ENCODE data around the gene TLL2. TPM values are rescaled to one million over a fixed set of nuclear protein-coding genes. Genes with fewer than 3 reads are reported as not detected.

TLL2 gene
- polyA plus RNA-seq, 2 of the 4 experiments (the other 2 are of a cell fraction): 0.08 to 0.13 TPM

DNA sequence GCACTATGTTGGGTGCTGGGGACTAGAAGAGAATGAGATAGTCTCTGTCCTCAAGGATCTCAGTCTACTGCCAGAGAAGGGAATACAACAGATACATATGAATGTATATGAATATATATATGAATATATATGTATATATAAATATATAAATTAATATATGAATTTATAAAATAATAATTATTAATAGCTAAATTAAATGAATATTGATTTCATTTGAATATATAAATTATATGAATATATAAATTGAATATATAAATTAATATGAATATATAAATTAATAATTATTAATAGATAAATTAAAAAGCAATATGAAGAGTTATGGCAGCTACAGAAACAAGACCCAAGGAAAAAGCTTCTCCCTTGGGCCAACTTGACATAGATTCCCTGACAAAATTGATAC lies 95.1 kb downstream of the TLL2 start:
- Histone ChIP-seq H3K4me1 (no peaks in the 10 kb centered on the region), H3K4me3 (no peak overlapping the region), H3K9me3 (no peaks in the 10 kb centered on the region), H3K27ac (no peak overlapping the region), H3K4me2 (no peak overlapping the region)
- CTCF ChIA-PET: interaction anchor here (0.9 to 2.1 kb wide), 5 partner anchors 23 to 233 kb away, joined by 3 to 7 read pairs (median 3); partner anchors contain the start of gene TLL2
- TF ChIP-seq CHD2 (IDR thresholded peaks at IDR 0.05; ENCODE audit: low read length, partially characterized antibody): no peak
- TF ChIP-seq HOXA7 (CRISPR knock-in tag; IDR thresholded peaks at IDR 0.05): no peak
- no peak for TF ChIP-seq FOXS1 (CRISPR knock-in tag; IDR thresholded peaks at IDR 0.05)
- no peak for TF ChIP-seq PHF8 (IDR thresholded peaks at IDR 0.05; ENCODE audit: borderline replicate concordance, low read depth)
- no peak for TF ChIP-seq JUN (IDR thresholded peaks at IDR 0.05)
- TF ChIP-seq, protein P1, sequence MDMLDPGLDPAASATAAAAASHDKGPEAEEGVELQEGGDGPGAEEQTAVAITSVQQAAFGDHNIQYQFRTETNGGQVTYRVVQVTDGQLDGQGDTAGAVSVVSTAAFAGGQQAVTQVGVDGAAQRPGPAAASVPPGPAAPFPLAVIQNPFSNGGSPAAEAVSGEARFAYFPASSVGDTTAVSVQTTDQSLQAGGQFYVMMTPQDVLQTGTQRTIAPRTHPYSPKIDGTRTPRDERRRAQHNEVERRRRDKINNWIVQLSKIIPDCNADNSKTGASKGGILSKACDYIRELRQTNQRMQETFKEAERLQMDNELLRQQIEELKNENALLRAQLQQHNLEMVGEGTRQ (IDR thresholded peaks at IDR 0.05): no peak
- TF ChIP-seq RNF2 (IDR thresholded peaks at IDR 0.05; ENCODE audit: borderline replicate concordance, low read depth): no peak
- TF ChIP-seq POLR2AphosphoS2 (conservative IDR thresholded peaks at IDR 0.05; ENCODE audit: low read length): no peak
- no peak for TF ChIP-seq POLR2A (IDR thresholded peaks at IDR 0.05; ENCODE audit: low read length)
- TF ChIP-seq, protein P2, sequence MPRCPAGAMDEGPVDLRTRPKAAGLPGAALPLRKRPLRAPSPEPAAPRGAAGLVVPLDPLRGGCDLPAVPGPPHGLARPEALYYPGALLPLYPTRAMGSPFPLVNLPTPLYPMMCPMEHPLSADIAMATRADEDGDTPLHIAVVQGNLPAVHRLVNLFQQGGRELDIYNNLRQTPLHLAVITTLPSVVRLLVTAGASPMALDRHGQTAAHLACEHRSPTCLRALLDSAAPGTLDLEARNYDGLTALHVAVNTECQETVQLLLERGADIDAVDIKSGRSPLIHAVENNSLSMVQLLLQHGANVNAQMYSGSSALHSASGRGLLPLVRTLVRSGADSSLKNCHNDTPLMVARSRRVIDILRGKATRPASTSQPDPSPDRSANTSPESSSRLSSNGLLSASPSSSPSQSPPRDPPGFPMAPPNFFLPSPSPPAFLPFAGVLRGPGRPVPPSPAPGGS (IDR thresholded peaks at IDR 0.05): no peak
- TF ChIP-seq, protein P3, sequence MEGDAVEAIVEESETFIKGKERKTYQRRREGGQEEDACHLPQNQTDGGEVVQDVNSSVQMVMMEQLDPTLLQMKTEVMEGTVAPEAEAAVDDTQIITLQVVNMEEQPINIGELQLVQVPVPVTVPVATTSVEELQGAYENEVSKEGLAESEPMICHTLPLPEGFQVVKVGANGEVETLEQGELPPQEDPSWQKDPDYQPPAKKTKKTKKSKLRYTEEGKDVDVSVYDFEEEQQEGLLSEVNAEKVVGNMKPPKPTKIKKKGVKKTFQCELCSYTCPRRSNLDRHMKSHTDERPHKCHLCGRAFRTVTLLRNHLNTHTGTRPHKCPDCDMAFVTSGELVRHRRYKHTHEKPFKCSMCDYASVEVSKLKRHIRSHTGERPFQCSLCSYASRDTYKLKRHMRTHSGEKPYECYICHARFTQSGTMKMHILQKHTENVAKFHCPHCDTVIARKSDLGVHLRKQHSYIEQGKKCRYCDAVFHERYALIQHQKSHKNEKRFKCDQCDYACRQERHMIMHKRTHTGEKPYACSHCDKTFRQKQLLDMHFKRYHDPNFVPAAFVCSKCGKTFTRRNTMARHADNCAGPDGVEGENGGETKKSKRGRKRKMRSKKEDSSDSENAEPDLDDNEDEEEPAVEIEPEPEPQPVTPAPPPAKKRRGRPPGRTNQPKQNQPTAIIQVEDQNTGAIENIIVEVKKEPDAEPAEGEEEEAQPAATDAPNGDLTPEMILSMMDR (IDR thresholded peaks at IDR 0.05): no peak
- ATAC-seq (no peak), FAIRE-seq (no peak), DNase-seq (ENCODE audit: low read depth in 1 of 2, low spot score in 1 of 2) (no peak)
- POLR2A ChIA-PET: no interaction called here

DNA sequence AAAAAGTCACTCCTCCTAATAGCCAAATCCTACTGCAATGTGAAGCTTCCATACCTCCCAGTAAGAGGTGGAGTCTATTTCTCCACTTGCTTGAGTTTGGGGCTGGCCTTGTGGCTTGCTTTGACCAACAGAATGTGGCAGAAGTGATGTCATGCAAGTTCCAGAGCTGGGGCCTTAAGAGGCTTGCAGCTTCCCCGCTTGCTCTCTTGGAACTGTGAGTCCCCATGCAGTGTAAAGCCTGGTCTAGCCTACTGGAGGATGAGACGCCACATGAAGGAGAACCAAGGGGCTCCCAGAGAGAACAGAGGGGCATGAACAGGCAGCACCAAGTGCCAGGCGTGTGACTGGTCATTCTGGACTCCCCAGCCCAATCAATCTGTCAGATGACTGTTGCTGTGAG lies 96.3 kb downstream of the TLL2 start:
- no peak for DNase-seq (ENCODE audit: low read depth in 1 of 2, low spot score in 1 of 2)
- POLR2A ChIA-PET: no interaction called here
- CTCF ChIA-PET: interaction anchor here (1.1 to 3.0 kb wide), 6 partner anchors 11 to 793 kb away, joined by 3 to 11 read pairs (median 3); partner anchors contain the start of gene TLL2
- WGBS (ENCODE audit: missing lambda C conversion rate): 52% methylated on average over 3 of the region's 3 CpGs
- Histone ChIP-seq H3K4me3 (no peak overlapping the region), H3K27ac (no peak overlapping the region), H3K9me3 (no peaks in the 10 kb centered on the region), H3K4me1 (no peaks in the 10 kb centered on the region), H3K4me2 (no peak overlapping the region)
- no peak for TF ChIP-seq JUN (IDR thresholded peaks at IDR 0.05)
- TF ChIP-seq, protein P4, sequence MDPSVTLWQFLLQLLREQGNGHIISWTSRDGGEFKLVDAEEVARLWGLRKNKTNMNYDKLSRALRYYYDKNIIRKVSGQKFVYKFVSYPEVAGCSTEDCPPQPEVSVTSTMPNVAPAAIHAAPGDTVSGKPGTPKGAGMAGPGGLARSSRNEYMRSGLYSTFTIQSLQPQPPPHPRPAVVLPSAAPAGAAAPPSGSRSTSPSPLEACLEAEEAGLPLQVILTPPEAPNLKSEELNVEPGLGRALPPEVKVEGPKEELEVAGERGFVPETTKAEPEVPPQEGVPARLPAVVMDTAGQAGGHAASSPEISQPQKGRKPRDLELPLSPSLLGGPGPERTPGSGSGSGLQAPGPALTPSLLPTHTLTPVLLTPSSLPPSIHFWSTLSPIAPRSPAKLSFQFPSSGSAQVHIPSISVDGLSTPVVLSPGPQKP (IDR thresholded peaks at IDR 0.05; ENCODE audit: low read depth, low read length): no peak
- TF ChIP-seq, protein P3 (IDR thresholded peaks at IDR 0.05): no peak
- TF ChIP-seq, protein P5, sequence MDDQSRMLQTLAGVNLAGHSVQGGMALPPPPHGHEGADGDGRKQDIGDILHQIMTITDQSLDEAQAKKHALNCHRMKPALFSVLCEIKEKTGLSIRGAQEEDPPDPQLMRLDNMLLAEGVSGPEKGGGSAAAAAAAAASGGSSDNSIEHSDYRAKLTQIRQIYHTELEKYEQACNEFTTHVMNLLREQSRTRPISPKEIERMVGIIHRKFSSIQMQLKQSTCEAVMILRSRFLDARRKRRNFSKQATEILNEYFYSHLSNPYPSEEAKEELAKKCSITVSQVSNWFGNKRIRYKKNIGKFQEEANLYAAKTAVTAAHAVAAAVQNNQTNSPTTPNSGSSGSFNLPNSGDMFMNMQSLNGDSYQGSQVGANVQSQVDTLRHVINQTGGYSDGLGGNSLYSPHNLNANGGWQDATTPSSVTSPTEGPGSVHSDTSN (IDR thresholded peaks at IDR 0.05): no peak
- no peak for TF ChIP-seq SREBF2 (IDR thresholded peaks at IDR 0.05)
- no peak for TF ChIP-seq MYC (IDR thresholded peaks at IDR 0.05; ENCODE audit: borderline replicate concordance, low read length)
- no peak for TF ChIP-seq POLR2A (IDR thresholded peaks at IDR 0.05; ENCODE audit: low read length)
- TF ChIP-seq, protein P6, sequence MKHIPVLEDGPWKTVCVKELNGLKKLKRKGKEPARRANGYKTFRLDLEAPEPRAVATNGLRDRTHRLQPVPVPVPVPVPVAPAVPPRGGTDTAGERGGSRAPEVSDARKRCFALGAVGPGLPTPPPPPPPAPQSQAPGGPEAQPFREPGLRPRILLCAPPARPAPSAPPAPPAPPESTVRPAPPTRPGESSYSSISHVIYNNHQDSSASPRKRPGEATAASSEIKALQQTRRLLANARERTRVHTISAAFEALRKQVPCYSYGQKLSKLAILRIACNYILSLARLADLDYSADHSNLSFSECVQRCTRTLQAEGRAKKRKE (CRISPR knock-in tag; IDR thresholded peaks at IDR 0.05; ENCODE audit: low read depth): no peak
- no peak for TF ChIP-seq HDAC2 (IDR thresholded peaks at IDR 0.05)
- TF ChIP-seq RARB (CRISPR knock-in tag; IDR thresholded peaks at IDR 0.05): no peak
- TF ChIP-seq, protein P7, sequence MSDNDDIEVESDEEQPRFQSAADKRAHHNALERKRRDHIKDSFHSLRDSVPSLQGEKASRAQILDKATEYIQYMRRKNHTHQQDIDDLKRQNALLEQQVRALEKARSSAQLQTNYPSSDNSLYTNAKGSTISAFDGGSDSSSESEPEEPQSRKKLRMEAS (IDR thresholded peaks at IDR 0.05): no peak
- TF ChIP-seq HEYL (CRISPR knock-in tag; IDR thresholded peaks at IDR 0.05): no peak
- no peak for TF ChIP-seq CBX2 (IDR thresholded peaks at IDR 0.05; ENCODE audit: borderline replicate concordance, low read depth)
- TF ChIP-seq RNF2 (IDR thresholded peaks at IDR 0.05; ENCODE audit: borderline replicate concordance, low read depth): no peak
- no peak for TF ChIP-seq ZFP36 (IDR thresholded peaks at IDR 0.05; ENCODE audit: borderline replicate concordance, partially characterized antibody)
- FAIRE-seq: no peak
- ATAC-seq: no peak; a peak in 1 of 6 replicates
